Astrocyte (in vitro differentiated cells and primary cell): ENCODE measurements around the gene GOLGA5. TPM values are rescaled to one million over a fixed set of nuclear protein-coding genes. Genes with fewer than 3 reads are reported as not detected.
"Not testable (repeated sequence)": the region's sequence is repeated elsewhere in the genome, so short reads cannot be mapped to it uniquely, and the experiment has no call there.

Experiments used
- DNase-seq: peaks from one replicate; pipeline ENCODE4 v3.0.0-alpha.2; 2010; ENCODE audit warnings: low read depth
- FAIRE-seq: peaks from 2 replicates; lab custom pipeline; 2011; peaks lifted over from hg19 to GRCh38; lab: Jason Lieb, UNC
- H2AFZ ChIP-seq: 2 replicates; pipeline ENCODE4 v1.6.0; 2012; ENCODE audit warnings: low read depth, low read length, inconsistent platforms
- H3K27ac ChIP-seq: 2 replicates; pipeline ENCODE4 v1.5.1; 2011; ENCODE audit warnings: low read depth, low read length, inconsistent platforms
- H3K27me3 ChIP-seq: 2 replicates; pipeline ENCODE4 v1.6.0; 2011; ENCODE audit warnings: low read length, inconsistent platforms; ENCODE audit not compliant: insufficient read depth
- H3K36me3 ChIP-seq: 2 replicates; pipeline ENCODE4 v1.5.1; 2011; ENCODE audit warnings: low read length, inconsistent platforms; ENCODE audit not compliant: insufficient read depth
- H3K4me1 ChIP-seq: 2 replicates; pipeline ENCODE4 v1.5.1; 2011; ENCODE audit warnings: low read length, inconsistent platforms; ENCODE audit not compliant: insufficient read depth
- H3K4me2 ChIP-seq: 2 replicates; pipeline ENCODE4 v1.6.0; 2012; ENCODE audit warnings: low read length, inconsistent platforms
- H3K4me3 ChIP-seq: 2 replicates; pipeline ENCODE4 v1.5.1; 2011; ENCODE audit warnings: low read depth, mild to moderate bottlenecking, low read length, inconsistent platforms; ENCODE audit not compliant: insufficient read depth
- H3K79me2 ChIP-seq: 2 replicates; pipeline ENCODE4 v1.6.0; 2012; ENCODE audit warnings: mild to moderate bottlenecking, low read length, inconsistent platforms; ENCODE audit not compliant: insufficient read depth
- H3K9ac ChIP-seq: 2 replicates; pipeline ENCODE4 v1.6.0; 2012; ENCODE audit warnings: mild to moderate bottlenecking, low read length, inconsistent platforms
- H3K9me3 ChIP-seq: 2 replicates; pipeline ENCODE4 v1.5.1; 2012; ENCODE audit warnings: low read depth, mild to moderate bottlenecking, low read length, inconsistent platforms; ENCODE audit not compliant: insufficient read depth
- H4K20me1 ChIP-seq: 2 replicates; pipeline ENCODE4 v1.6.0; 2012; ENCODE audit warnings: low read length, inconsistent platforms; ENCODE audit not compliant: insufficient read depth
- H3K27ac Mint-ChIP-seq: one replicate; pipeline ENCODE4 v1.8.0; 2021; ENCODE audit warnings: mild to moderate bottlenecking, mixed read lengths; ENCODE audit not compliant: unreplicated experiment
- H3K27me3 Mint-ChIP-seq: one replicate; pipeline ENCODE4 v1.8.0; 2021; ENCODE audit warnings: low read depth, mixed read lengths; ENCODE audit not compliant: unreplicated experiment
- H3K36me3 Mint-ChIP-seq: one replicate; pipeline ENCODE4 v1.8.0; 2021; ENCODE audit warnings: low read depth, mixed read lengths; ENCODE audit not compliant: unreplicated experiment
- H3K4me1 Mint-ChIP-seq: one replicate; pipeline ENCODE4 v1.8.0; 2021; ENCODE audit warnings: low read depth, mixed read lengths; ENCODE audit not compliant: unreplicated experiment
- H3K4me3 Mint-ChIP-seq: one replicate; pipeline ENCODE4 v1.8.0; 2021; ENCODE audit warnings: mild to moderate bottlenecking, moderate library complexity, mixed read lengths; ENCODE audit not compliant: unreplicated experiment
- H3K9me3 Mint-ChIP-seq: one replicate; pipeline ENCODE4 v1.8.0; 2021; ENCODE audit warnings: mild to moderate bottlenecking, mixed read lengths; ENCODE audit not compliant: unreplicated experiment
- CTCF ChIP-seq: IDR thresholded peaks from 2 replicates; pipeline ENCODE4 v1.5.1; 2011; ENCODE audit warnings: low read depth, mild to moderate bottlenecking, inconsistent platforms, low read length, moderate library complexity; ENCODE audit not compliant: insufficient read depth
- EZH2 ChIP-seq: IDR thresholded peaks from 2 replicates; pipeline ENCODE4 v1.6.1; 2012; ENCODE audit warnings: mild to moderate bottlenecking, low read length, inconsistent platforms; ENCODE audit not compliant: insufficient read depth
- total RNA-seq: library from RNA; stranded (reverse); gene quantifications from 2 replicates; pipeline ENCODE4 v1.2.1, GENCODE V29; 2021

Gene GOLGA5
- total RNA-seq, 1 donor from 2014 or later: 43.1 TPM

DNA sequence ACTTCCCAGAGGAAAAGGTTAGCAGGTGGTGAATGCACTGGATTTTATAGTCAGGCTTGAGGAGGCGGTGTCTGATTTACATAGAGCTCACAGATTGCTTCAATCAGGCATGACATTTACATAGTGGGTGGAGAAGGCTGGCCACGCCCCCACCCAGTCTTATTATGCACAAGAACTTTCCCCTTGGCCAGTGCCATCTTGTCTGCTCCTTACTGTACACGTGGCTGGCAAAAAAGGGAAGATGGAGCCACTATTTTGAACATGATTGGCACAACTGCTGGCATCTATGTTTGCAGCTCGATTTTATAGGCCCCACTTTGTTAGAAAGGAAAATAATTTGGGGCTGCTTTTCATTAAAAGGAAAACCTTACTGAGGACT lies 34.8 kb upstream of the GOLGA5 start:
- Histone ChIP-seq H3K4me3 (no peak overlapping the region), H3K4me2 (no peak overlapping the region), H3K9me3 (no peaks in the 10 kb centered on the region), H2AFZ (no peak overlapping the region), H3K9ac (no peak overlapping the region), H3K79me2 (no peaks in the 10 kb centered on the region), H4K20me1 (no peaks in the 10 kb centered on the region), H3K4me1 (no peaks in the 10 kb centered on the region), H3K27ac (no peak overlapping the region), H3K27me3 (peaks cover 2% of the 10 kb centered on the region), H3K36me3 (no peaks in the 10 kb centered on the region)
- no peak overlapping the region for H3K27ac Mint-ChIP-seq
- peaks cover 4% of the 10 kb centered on the region for H3K9me3 Mint-ChIP-seq
- H3K36me3 Mint-ChIP-seq: no peaks in the 10 kb centered on the region
- no peak for FAIRE-seq
- DNase-seq: no peak
- H3K4me1 Mint-ChIP-seq: peaks cover 19% of the 10 kb centered on the region
- peaks cover 10% of the 10 kb centered on the region for H3K27me3 Mint-ChIP-seq
- no peak for TF ChIP-seq CTCF
- no peak for TF ChIP-seq EZH2
- H3K4me3 Mint-ChIP-seq: no peak overlapping the region

- Histone ChIP-seq H3K4me1 (no peaks in the 10 kb centered on the region), H3K9ac (no peak overlapping the region), H4K20me1 (no peaks in the 10 kb centered on the region), H3K4me2 (peak overlapping the region; percentile 46), H3K27ac (no peak overlapping the region), H3K36me3 (no peaks in the 10 kb centered on the region), H3K27me3 (peaks cover 2% of the 10 kb centered on the region), H3K79me2 (no peaks in the 10 kb centered on the region), H3K9me3 (no peaks in the 10 kb centered on the region), H2AFZ (no peak overlapping the region), H3K4me3 (no peak overlapping the region)
- DNase-seq (no peak), FAIRE-seq (no peak)
- H3K4me3 Mint-ChIP-seq: peak overlapping the region; percentile 58
- H3K4me1 Mint-ChIP-seq: peaks cover 18% of the 10 kb centered on the region
- H3K27me3 Mint-ChIP-seq: peaks cover 10% of the 10 kb centered on the region
- no peaks in the 10 kb centered on the region for H3K36me3 Mint-ChIP-seq
- TF ChIP-seq CTCF: no peak
- TF ChIP-seq EZH2: no peak
- H3K27ac Mint-ChIP-seq: peak overlapping the region; percentile 82
- H3K9me3 Mint-ChIP-seq: peaks cover 4% of the 10 kb centered on the region
Measured at GRCh38 chr14:92759679-92760523, 34.2 kb upstream of the GOLGA5 start.

GRCh38 chr14:92760524-92760805 lies 33.6 kb upstream of the GOLGA5 start:
- H3K9me3 ChIP-seq: no peaks in the 10 kb centered on the region
- peak overlapping the region; percentile 82 for H3K27ac Mint-ChIP-seq
- H3K27me3 ChIP-seq: peaks cover 2% of the 10 kb centered on the region
- H4K20me1 ChIP-seq: no peaks in the 10 kb centered on the region
- H3K4me1 ChIP-seq: no peaks in the 10 kb centered on the region
- H3K4me3 ChIP-seq: no peak overlapping the region
- peak overlapping the region; percentile 58 for H3K4me3 Mint-ChIP-seq
- H3K27me3 Mint-ChIP-seq: peaks cover 10% of the 10 kb centered on the region
- no peak overlapping the region for H3K27ac ChIP-seq
- H3K36me3 Mint-ChIP-seq: no peaks in the 10 kb centered on the region
- no peak overlapping the region for H3K9ac ChIP-seq
- H3K36me3 ChIP-seq: no peaks in the 10 kb centered on the region
- DNase-seq (peak; percentile 18), FAIRE-seq (no peak)
- peaks cover 17% of the 10 kb centered on the region for H3K4me1 Mint-ChIP-seq
- no peak overlapping the region for H2AFZ ChIP-seq
- H3K4me2 ChIP-seq: peak overlapping the region; percentile 46
- no peaks in the 10 kb centered on the region for H3K79me2 ChIP-seq
- TF ChIP-seq CTCF: no peak
- no peak for TF ChIP-seq EZH2
- H3K9me3 Mint-ChIP-seq: peaks cover 4% of the 10 kb centered on the region

DNA sequence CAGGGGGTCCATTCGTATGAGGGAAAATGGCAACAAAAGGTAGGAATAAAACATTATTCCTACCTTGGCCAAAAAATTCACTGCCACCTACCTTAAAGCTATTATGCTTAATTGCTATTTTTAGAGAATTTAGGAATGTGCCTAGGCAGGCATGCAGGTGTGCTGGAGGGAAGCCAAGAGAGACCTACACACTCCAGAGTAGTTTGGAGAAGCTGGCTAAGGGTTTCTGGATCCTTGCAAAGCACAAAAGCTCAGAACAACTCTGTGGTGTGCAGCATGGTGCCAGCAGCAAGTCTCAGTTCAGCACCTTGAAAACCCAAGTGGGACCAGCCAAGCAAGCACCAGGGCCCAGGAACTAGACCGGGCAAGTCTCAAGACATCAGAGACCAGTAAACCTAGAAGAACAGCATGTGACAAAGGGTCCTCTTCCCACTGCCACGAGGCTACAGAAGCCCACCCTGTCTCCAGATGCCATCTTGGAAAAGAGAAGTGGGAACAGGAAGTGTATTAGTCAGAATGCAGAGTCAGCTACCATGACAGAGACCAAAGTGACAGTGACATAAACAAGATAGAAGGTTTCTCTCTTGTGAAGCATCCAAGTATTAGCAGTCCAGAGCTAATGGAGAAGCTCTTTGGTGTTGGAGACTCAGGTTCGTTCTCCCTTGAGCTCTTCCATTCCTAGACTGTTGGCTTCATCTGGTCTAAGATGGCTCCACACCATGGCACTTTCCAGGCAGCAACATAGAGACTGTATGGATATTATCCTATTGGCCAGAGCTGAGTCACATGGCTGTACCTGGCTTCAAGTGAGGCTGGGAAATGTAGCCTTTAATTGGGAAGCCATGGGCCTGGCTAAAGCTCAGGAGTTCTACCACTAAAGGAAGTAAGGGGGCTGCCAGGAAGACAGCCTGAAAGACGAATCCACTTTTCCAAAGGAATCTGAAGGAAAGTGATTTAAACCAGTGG lies 30.2 kb upstream of the GOLGA5 start:
- H3K4me1 ChIP-seq, H3K9me3 Mint-ChIP-seq, H3K9me3 ChIP-seq, H3K79me2 ChIP-seq, H3K36me3 ChIP-seq, H3K27ac ChIP-seq, H3K4me2 ChIP-seq, H3K4me3 Mint-ChIP-seq, H2AFZ ChIP-seq, H4K20me1 ChIP-seq, H3K9ac ChIP-seq, H3K27ac Mint-ChIP-seq, H3K36me3 Mint-ChIP-seq, H3K27me3 ChIP-seq, DNase-seq, H3K4me3 ChIP-seq: not testable (repeated sequence)
- FAIRE-seq: peak; percentile 86
- Mint-ChIP-seq H3K27me3 (peaks cover 13% of the 10 kb centered on the region), H3K4me1 (peaks cover 17% of the 10 kb centered on the region)
